Esophagus muscularis mucosa (tissue), 3 donors: ENCODE measurements around the gene MRM2.

Experiments
- EP300 ChIP-seq: sonication (generic); formaldehyde crosslinking; IDR thresholded peaks from one replicate; pipeline ENCODE4 v1.6.1; 2017; ENCODE audit warnings: antibody characterized with exemption
- TF ChIP-seq, protein P1 (sequence below), 3 experiments: fragments of 200-600 bp in 2 of 3; fragments of 450-650 bp in 1 of 3; sonication (generic) in 2 of 3; IDR thresholded peaks; one replicate each; pipeline ENCODE4 v1.5.1; 2017 to 2019; ENCODE audit warnings: antibody characterized with exemption in 3 of 3, mild to moderate bottlenecking in 2 of 3, moderate library complexity in 1 of 3

DNA sequence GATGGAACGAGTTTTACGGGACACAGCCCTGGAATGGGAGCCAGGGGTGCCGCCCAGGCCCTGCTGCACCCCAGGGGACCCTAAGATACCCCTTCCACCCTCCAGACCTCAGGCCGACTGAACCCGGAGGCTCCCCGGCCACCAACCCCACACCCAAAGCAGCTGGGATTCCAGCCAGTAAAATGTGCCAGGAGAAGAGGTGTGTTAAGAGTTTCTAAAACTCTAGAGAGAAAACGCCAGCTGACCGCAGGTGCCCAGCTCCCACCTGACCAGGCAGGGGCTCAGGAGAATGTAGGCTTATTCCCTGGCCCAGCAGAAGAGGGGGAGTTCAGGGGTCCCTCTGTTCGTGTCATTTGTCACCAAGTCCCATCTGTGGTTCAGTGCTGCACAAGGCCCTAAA lies 17.5 kb upstream of the MRM2 start:
- TF ChIP-seq EP300: no peak
- TF ChIP-seq, protein P1, sequence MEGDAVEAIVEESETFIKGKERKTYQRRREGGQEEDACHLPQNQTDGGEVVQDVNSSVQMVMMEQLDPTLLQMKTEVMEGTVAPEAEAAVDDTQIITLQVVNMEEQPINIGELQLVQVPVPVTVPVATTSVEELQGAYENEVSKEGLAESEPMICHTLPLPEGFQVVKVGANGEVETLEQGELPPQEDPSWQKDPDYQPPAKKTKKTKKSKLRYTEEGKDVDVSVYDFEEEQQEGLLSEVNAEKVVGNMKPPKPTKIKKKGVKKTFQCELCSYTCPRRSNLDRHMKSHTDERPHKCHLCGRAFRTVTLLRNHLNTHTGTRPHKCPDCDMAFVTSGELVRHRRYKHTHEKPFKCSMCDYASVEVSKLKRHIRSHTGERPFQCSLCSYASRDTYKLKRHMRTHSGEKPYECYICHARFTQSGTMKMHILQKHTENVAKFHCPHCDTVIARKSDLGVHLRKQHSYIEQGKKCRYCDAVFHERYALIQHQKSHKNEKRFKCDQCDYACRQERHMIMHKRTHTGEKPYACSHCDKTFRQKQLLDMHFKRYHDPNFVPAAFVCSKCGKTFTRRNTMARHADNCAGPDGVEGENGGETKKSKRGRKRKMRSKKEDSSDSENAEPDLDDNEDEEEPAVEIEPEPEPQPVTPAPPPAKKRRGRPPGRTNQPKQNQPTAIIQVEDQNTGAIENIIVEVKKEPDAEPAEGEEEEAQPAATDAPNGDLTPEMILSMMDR (IDR thresholded peaks at IDR 0.05): no peak
